GM20000 (cell line): ENCODE measurements around the gene TTR.

ENCODE experiments used
- DNase-seq: peaks from one replicate; pipeline ENCODE4 v3.0.0; 2012; ENCODE audit warnings: low spot score
- TF ChIP-seq, protein P1 (sequence below): IDR thresholded peaks from 2 replicates; pipeline ENCODE4 v1.5.1; 2012; ENCODE audit warnings: mild to moderate bottlenecking, control low read depth; ENCODE audit errors: extremely low read depth, missing control alignments

The TTR gene

GRCh38 chr18:31578126-31578525 lies 13.6 kb upstream of the TTR start:
- TF ChIP-seq, protein P1, sequence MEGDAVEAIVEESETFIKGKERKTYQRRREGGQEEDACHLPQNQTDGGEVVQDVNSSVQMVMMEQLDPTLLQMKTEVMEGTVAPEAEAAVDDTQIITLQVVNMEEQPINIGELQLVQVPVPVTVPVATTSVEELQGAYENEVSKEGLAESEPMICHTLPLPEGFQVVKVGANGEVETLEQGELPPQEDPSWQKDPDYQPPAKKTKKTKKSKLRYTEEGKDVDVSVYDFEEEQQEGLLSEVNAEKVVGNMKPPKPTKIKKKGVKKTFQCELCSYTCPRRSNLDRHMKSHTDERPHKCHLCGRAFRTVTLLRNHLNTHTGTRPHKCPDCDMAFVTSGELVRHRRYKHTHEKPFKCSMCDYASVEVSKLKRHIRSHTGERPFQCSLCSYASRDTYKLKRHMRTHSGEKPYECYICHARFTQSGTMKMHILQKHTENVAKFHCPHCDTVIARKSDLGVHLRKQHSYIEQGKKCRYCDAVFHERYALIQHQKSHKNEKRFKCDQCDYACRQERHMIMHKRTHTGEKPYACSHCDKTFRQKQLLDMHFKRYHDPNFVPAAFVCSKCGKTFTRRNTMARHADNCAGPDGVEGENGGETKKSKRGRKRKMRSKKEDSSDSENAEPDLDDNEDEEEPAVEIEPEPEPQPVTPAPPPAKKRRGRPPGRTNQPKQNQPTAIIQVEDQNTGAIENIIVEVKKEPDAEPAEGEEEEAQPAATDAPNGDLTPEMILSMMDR: no peak
- no peak for DNase-seq

DNA sequence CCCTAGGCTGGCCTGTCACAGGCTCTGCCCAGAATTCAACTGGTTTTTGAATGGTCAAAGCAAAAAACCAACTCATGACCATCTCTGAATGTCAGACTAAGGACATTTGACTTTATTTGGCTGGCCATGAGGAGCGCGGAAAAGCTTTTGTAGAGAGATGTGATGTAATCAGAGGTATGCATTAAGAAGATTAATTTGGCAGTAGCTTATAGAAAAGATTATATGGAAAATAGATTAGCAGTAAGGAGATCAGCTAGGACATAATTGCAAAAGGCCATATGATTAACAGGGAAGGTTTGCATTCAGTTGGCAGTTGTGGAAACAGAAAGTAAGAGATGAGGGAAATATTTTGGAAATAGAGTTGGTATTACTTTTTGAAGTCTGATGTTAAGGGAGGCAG lies 12.3 kb upstream of the TTR start:
- TF ChIP-seq, protein P1: no peak
- DNase-seq: no peak

DNA sequence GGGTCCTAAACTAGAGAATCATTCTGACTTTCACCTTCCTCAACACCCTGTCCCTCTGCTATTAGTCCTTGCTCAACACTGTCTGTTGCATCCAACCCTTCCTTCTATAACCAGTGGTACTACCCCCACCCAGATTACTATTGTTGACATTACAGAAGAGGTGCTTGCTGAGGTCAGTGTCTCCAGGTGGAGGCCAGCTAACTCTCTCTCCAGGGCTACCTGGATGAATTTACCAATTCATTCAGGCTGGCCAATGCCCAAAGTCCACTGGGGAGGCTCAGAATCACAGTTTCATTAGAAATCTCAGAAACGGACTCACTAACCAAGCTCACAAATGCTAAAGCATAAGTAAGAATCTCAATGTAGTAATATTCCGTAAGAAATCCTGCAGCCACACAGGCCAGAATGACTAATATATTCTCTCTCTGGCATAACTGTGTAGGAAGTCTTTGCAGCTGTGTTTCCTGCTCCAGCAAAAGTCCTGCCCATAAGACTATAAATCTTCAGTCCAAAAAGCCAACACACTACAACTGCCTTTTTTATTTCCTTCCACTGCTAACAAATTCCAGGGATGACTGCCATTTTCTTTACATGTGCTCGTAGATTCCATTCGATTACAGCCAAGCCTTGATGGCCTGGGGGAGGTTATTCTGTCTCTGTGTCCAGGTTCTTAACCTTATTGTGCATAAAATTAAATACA lies 10.0 kb upstream of the TTR start:
- TF ChIP-seq, protein P1: no peak
- no peak for DNase-seq

GRCh38 chr18:31583185-31583854 lies 8.4 kb upstream of the TTR start:
- TF ChIP-seq, protein P1: no peak
- DNase-seq: no peak

- DNase-seq: no peak
- TF ChIP-seq, protein P1: no peak
Observed at GRCh38 chr18:31585991-31586390, 5.7 kb upstream of the TTR start.

GRCh38 chr18:31586616-31587015 lies 5.1 kb upstream of the TTR start:
- DNase-seq: no peak
- TF ChIP-seq, protein P1: no peak

DNA sequence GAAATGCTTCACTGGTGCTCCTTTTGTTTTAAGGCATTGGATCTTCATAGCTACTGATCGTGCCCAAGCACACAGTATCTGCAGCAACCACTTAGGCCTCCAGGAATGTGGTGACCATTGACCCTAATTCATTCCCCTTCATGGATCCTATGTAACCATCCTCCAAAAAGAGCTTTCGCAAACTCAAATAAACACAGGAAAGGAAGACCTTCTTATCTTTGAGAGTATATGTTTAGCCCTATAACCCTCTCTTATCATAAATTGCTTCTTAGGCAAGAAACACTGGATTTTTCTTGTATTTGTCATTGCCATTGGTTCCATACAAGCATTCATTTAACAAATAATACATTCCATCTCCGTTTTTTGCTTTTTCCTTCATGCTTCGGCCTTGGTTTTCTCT lies 4.1 kb upstream of the TTR start:
- TF ChIP-seq, protein P1: no peak
- no peak for DNase-seq
